ENCODE measurements around the gene DTNBP1.
A peak's percentile ranks its signal among the peaks of the same experiment; 100 is the strongest.

DTNBP1 gene

DNA sequence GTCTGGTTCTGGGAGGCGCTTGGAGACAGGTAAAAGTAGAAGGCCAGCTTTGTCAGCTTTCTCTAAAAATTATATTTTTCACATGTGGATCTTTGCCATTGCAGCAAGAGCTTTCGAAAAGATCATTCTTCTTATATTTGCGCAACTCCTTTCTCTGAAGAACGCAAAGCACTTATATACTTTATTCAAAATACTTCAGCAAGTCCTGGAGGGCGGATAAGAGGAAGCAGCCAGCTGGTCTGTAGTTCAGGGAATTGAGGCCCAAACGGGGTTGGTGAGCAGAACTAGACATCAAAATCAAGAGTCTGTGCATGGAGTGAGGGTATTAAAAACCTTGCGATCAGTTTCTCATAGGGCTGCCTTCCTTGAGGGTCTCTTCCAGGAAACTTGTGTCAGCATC is 182.3 kb downstream of the DTNBP1 start:
- H3K4me3 ChIP-seq (ENCODE audit: low read depth, low read length) = no peak overlapping the region
- in situ Hi-C loops (cut with HindIII; ENCODE audit: low sequenced_read_pairs) = no loop called here
- TF ChIP-seq, protein P1, sequence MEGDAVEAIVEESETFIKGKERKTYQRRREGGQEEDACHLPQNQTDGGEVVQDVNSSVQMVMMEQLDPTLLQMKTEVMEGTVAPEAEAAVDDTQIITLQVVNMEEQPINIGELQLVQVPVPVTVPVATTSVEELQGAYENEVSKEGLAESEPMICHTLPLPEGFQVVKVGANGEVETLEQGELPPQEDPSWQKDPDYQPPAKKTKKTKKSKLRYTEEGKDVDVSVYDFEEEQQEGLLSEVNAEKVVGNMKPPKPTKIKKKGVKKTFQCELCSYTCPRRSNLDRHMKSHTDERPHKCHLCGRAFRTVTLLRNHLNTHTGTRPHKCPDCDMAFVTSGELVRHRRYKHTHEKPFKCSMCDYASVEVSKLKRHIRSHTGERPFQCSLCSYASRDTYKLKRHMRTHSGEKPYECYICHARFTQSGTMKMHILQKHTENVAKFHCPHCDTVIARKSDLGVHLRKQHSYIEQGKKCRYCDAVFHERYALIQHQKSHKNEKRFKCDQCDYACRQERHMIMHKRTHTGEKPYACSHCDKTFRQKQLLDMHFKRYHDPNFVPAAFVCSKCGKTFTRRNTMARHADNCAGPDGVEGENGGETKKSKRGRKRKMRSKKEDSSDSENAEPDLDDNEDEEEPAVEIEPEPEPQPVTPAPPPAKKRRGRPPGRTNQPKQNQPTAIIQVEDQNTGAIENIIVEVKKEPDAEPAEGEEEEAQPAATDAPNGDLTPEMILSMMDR (IDR thresholded peaks at IDR 0.05; ENCODE audit: low read depth, low read length) = no peak
- DNase-seq (ENCODE audit: low read depth, low spot score) = no peak

DNA sequence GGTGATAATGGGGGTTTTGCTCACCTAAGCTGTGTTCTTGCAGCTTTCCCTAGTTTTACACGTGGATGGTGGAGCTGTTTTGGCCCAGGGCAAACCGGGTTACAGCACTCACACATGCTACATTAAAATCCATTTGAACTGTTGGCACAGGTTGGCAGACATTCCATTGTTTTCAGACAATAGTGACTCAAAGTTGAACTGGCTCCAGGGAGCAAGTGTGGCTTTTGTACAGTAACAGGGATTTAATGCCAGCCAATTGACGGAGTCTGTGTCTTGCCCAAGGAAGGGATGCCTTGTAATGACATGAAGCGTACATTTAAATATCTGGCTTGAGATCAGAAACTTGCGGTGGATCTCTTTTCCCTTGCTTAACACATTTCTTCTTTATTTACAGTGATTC is 183.1 kb downstream of the DTNBP1 start:
- DNase-seq (ENCODE audit: low read depth, low spot score) = peak; percentile 44
- TF ChIP-seq, protein P1 (IDR thresholded peaks at IDR 0.05; ENCODE audit: low read depth, low read length) = no peak
- no peak overlapping the region for H3K4me3 ChIP-seq (ENCODE audit: low read depth, low read length)
- in situ Hi-C loops (cut with HindIII; ENCODE audit: low sequenced_read_pairs) = no loop called here

DNA sequence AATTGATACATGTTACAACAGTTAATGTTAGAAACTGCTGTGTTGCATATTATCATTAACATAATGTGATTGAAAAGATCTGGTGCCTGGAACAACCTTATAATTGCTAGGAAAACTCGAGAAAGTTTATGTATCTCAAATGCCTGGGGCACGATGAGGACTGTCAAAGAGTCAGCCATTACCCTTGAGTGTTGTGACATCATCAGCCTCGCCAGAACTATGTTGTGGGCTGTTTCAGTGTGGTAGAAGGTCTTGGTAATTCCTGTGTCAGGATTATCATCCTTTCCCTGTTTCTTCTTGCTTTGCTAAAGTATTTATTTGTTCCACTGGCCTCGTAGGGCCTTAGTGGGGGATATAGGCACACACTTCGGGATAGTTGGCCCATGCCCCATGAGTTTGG is 185.1 kb downstream of the DTNBP1 start:
- TF ChIP-seq, protein P1 (IDR thresholded peaks at IDR 0.05; ENCODE audit: low read depth, low read length) = no peak
- DNase-seq (ENCODE audit: low read depth, low spot score) = no peak
- in situ Hi-C loops (cut with HindIII; ENCODE audit: low sequenced_read_pairs) = no loop called here
- H3K4me3 ChIP-seq (ENCODE audit: low read depth, low read length) = no peak overlapping the region

DNA sequence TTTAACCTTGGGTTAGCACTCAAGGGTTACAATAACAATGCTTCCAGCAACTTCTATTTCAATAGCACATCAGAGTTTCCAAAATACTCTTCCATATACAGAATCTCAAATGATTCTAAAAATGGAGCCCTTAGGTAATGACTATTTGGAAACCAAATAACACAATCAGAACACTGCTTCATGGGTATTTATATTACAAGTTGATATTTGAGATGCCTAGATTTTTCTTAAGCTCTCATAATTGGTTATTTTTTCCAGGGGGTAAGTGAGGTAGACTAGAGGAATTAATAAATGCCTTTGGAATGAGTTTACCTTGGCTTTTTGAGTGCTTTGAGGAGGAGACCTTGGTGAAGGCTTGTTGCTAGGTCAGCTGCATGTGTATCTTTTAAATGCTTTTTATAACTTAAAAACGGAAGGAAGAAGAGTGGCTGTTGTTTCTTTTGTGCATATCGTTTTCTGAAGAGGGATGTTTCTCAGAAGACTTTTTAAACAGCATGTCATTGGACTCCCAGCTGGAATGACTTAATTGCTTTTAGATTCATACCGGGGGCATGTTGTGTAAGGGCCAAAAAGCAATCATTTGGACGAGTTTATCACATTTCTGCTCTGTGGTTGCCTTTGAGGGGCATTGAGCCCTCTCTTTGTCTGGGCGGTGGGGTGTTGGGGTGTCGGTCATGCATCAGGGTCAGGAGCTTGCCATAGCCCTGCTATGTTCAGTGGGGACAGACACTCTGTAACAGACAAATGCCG is 186.0 kb downstream of the DTNBP1 start:
- no peak overlapping the region for H3K4me3 ChIP-seq (ENCODE audit: low read depth, low read length)
- in situ Hi-C loops (cut with HindIII; ENCODE audit: low sequenced_read_pairs) = no loop called here
- peak; percentile 75 for DNase-seq (ENCODE audit: low read depth, low spot score)
- TF ChIP-seq, protein P1 (IDR thresholded peaks at IDR 0.05; ENCODE audit: low read depth, low read length) = no peak

DNA sequence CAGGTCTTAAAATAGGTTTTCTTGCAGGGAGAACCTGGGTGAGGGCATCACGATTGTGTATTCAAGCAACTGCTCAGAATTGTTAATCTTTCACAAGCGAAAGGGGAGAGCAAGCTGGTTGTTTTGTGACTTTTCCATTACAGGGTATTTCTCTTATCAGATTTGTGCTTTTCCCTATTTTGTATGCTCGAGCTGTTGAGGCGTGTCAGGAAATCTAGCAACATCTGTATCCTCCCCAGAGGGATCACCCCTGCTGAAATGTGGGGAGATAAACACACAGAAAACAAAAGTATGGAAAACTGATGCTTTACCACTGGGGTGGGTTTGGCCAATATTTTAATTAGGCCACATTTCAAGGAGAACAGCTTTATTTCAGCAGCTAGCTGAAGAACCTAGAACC is 187.0 kb downstream of the DTNBP1 start:
- DNase-seq (ENCODE audit: low read depth, low spot score) = no peak
- in situ Hi-C loops (cut with HindIII; ENCODE audit: low sequenced_read_pairs) = no loop called here

DNA sequence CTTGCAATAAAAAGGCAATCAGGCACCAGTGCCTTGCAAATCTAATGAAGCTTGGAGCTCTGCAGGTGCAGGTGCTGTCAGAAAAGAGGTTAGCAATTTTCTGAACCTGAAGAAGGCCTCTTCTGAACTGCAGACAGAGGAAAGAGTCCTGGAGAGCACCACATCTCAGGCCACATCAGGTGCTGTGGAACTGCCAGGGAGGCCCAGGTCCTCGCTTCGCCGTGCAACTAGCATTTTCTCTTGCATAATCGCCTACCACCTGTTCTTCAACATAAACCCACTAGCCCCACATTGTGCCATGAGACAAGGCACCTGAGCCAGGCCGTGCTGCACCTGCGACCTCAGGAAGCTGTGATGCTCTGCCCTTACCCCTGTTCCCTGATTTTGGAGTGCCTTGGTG is 187.6 kb downstream of the DTNBP1 start:
- H3K4me3 ChIP-seq (ENCODE audit: low read depth, low read length) = no peak overlapping the region
- DNase-seq (ENCODE audit: low read depth, low spot score) = no peak
- in situ Hi-C loops (cut with HindIII; ENCODE audit: low sequenced_read_pairs) = no loop called here
- TF ChIP-seq, protein P1 (IDR thresholded peaks at IDR 0.05; ENCODE audit: low read depth, low read length) = no peak

More for the DNA sequence above, 187.0 kb downstream of the DTNBP1 start:
- no peak overlapping the region for H3K4me3 ChIP-seq (ENCODE audit: low read depth, low read length)
- TF ChIP-seq, protein P1 (IDR thresholded peaks at IDR 0.05; ENCODE audit: low read depth, low read length) = no peak
